HG02642 (cell line): Measurements from ENCODE around the gene RAB31.

Experiments
- ATAC-seq: cut with Tn5 transposase; IDR thresholded peaks from one replicate; pipeline ENCODE4 v1.9.1; 2021; ENCODE audit warnings: mild to moderate bottlenecking; ENCODE audit not compliant: unreplicated experiment, poor library complexity

The RAB31 gene

DNA sequence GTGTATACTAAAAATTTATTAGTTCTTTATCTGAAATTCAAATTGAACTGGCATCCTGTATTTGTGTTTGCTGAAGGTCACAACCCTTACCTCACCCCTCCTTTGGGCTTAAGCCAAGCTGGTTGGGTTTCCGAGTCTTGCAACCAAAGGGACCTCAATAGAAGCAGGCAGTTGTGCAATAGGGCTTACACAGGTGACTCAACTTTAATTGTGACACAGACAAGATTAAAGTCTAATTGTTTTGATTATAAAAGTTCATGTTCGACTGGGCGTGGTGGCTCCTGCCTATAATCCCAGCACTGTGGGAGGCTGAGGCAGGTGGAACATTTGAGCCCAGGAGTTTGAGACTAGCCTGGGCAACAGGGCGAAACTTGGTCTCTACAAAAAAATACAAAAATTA is 71.5 kb downstream of the RAB31 start:
- ATAC-seq: no peak

DNA sequence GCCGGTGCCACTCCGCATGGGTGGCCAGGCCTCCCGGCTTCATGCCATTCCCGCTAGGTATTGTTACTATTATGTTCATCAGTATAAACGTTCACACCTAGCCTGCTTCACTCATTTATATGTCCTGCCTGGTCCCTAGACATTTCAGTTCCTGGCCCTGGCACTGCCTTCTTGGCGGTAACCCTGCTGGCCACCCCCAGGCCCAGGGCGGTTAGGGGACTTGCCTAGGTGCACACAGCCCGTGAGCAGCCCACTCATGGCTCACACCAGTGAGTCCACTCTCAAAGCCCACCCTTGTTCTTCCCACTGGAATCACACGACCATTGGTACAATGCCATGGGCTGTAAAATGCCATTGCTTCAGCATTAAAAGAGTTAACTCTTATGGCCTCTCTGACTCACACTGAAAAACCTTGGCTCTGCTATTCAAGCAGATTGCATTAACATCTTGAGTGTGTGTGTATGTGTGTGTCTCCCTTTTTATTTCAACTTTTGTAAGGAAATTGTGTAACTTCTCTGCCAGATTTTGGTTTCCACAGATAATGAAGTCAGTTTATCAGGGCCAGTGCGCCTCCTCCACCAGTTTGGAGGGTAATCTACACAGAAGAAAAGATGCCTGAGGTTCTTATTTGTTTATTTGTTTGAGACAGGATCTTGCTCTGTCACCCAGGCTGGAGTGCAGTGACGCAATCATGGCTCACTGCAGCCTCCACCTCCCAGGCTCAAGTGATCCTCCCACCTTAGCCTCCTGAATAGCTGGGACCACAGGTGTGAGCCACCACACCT is 74.2 kb downstream of the RAB31 start:
- no peak for ATAC-seq

DNA sequence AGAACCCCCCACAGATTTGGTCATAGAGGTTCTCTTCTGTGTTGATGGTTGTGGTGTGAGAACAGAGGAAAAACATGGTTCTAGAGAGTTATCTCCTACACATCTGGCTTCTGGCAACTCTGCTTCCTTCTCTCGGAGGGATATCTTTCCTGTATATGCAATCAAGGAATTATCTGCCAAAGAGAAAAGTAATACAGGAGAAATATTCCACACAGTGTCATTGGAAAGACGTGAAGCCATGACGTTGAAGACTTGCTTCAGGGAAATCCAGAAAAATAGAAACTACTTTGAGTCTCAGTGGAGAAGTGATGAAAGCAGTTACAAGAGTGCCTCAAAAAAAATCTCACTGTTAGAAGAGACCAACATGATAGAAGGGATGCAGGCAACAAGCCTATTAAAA is 78.5 kb downstream of the RAB31 start:
- ATAC-seq: no peak

DNA sequence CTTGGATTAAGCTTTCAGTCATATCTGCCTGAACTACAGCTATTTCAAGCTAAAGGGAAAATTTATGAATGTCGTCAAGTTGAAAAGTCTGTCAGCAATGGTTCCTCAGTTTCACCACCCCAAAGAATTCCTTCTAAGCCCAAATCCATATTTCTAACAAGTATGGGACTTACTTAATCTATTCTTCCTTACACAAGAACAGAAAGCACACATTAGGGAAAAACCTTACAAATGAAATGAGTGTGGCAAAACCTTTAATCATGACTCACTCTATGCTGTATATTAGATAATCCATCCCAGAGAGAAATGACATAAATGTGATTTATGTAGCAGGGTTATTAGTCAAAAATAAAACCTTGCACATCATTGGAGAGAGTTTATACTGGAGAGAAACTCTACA is 78.9 kb downstream of the RAB31 start:
- ATAC-seq: no peak

DNA sequence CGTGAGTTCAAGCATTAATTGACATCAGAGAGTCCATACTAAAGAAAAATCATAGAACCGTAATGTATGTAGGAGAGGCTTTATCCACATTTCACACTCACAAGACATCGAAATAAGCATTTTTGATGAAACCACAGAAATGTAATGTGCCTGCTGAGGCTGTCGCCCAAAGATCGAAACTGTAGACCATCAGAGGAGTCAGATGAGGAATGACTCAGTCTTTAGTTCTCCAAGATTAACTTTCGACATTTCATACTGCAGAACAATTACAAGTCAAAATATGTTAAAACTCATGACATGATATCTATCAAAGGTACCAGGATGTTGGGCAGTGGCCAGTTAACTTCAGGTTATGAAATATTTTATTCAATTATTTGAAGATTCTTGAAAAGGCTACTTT is 79.6 kb downstream of the RAB31 start:
- ATAC-seq: no peak

DNA sequence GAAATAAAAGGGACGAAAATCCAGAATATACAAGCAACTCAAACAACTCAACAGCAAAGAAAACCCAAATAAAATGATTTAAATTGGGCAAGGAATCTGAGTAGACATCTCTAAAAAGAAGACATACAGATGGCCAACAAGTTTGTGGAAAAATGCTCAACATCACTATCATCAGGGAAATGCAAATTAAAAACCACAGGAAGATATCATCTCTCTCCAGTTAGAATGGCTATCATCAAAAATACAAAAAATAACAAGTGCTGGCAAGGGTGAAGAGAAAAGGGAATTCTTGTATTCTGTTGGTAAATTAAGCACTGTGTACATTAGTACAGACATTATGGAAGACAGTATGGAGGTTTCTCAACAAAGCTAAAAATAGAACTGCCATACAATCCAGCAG is 80.0 kb downstream of the RAB31 start:
- ATAC-seq: no peak

DNA sequence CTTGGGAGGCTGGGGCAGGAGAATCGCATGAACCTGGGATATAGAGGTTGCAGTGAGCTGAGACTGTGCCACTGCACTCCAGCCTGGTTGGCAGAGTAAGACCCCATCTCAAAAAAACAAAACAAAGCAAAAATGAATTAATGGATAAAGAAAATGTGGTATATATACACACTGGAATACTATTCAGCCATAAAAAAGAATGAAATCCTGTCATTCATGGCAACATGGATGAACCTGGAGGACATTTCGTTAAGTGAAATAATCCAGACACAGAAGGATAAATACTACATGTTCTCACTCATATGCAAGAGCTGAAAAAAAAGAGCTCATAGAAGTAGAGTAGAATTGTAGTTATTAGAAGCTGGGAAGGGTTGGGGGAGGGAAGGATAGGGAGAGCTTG is 80.8 kb downstream of the RAB31 start:
- ATAC-seq: no peak

DNA sequence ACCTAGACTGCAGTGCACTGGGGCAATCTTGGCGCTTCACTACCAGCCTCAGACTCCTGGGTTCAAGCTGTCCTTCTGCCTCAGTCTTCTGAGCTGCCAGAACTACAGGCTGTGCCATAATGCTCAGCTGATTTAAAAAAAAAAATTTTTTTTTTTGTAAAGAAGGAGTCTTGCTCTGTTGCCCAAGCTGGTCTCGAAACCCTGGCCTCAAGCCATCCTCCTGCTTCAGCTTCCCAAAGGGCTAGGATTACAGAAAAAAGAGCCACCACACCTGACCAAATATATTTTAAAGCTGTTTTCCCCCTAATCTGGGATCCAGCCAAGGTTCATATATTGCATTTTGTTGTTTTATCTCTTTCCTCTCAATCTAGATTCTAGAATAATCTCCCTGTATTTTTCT is 82.2 kb downstream of the RAB31 start:
- ATAC-seq: no peak

DNA sequence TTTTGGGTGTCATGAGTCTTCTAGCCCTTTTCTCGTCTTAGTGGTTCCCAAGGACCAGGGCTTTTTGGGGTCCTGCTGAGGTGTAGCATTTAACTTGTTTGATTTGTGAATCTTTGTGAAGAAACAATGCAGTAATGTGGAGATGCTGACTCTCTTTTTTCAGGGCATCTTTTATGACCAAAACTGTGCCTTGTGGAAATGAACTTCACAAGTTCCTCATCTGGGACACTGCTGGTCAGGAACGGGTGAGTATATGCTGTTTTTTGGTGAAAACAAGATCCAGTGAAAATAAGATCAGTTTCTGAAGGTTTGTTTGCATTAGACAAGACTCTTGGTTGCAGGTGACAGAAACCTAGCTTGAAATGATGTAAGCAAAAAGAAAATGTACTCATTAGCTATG is 83.9 kb downstream of the RAB31 start:
- no peak for ATAC-seq

DNA sequence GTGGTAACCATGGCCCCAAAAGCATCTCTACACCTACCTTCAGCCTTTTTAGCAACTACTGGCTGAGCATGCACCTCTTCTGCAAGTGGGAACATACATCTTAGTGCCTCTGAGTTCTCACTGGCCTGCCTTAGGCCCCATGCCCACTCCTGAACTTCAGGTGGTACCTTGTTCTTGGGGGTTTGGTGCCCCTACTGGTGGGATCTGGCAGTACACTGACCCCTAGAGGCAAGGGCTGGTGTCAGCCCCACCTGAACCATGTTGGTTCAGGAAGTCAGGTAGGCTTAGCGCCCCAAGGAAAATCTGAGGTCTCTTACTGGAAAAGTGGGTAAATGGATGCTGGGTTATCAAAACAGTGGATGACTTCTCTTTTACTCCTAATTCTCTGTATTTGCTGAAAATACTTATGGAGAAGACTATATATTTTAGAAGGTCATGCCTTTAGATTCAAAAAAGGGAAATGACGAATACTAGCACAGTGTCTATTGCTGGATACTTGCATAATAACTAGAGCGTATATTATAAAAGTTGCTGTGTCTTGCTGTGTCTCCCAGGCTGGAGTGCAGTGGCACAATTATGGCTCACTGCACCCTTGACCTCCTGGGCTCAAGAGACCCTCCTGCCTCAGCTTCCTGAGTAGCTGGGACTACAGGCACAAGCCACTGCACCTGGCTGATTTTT is 84.6 kb downstream of the RAB31 start:
- no peak for ATAC-seq

DNA sequence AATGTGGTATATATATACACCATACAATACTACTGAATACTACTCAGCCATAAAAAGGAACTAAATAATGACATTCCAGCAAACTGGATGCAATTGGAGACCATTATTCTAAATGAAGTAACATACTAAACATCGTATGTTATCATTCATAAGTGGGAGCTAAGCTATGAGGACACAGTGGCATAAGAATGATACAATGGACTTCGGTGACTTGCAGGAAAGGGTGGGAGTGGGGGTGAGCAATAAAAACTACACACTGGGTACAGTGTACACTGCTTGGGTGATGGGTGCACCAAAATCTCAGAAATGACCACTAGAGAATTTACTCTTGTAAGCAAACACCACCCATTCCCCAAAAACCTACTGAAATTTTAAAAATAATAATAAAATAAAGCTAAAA is 87.9 kb downstream of the RAB31 start:
- ATAC-seq: no peak

DNA sequence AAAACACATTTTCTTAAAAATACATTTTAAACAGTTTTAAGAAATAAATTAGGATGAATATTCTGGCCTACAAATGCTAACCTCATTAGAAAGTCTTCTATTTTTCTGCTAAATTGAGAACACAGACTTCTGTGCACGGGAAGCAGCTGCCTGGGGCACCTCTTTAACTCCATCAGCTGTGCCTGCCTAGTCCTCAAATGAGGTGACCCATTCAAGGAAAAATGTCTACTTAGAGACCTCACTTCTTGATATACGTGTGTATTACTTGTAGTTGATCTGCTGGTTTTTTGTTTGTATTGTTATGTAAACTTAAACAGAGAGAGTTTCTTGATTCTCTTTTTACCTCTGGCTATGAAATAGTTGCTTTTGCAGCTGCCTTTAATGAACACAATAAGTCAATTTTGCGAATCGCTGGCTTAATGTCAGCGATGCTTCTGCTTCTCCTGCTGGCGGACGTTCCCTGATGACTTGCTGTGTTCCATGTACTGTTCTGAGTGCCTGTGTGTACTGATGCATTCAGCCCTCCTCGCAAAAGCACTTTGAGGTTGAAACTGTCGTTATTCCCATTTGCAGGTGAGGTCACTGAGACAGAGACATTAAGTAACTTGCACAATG is 88.9 kb downstream of the RAB31 start:
- ATAC-seq: no peak

DNA sequence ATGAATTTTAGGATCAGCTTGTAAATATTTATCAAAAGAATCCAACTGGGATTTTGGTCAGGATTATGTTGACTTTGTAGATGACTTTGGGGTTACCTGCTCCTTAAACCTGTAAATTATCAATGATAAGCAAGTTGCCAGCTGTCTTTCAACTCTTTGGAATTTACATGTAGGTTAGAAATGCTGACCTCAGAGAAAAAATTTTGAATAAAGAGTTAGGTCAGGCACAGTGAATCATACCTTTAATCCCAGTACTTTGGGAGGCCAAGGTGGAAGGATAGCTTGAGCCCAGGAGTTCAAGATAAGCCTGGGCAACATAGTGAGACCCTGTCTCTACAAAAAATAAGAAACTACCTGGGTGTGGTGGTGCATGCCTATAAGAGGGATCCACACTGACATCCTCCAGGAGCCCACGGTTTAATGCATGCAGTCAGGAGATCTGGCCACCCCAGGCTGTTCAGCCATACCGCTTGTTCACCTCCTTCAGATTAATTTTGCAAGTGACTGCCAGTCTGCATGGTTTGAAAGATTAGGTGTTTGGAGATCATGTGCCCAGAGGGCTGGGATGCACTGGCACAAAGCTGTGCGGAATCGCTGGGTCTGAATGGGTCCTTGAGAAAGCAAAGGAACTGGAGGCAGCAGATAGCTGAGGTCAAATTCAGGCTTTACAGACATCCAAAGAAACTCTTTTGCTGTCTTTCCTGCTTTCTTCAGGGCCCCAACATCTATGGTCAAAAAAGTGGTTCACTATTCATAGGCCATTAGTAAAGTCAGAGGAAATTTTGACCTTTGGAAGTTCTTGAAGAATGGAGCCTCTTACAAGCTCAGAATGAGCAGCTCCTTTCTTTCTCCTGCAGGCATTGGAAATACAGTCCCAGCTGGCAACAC is 94.3 kb downstream of the RAB31 start:
- ATAC-seq: no peak

DNA sequence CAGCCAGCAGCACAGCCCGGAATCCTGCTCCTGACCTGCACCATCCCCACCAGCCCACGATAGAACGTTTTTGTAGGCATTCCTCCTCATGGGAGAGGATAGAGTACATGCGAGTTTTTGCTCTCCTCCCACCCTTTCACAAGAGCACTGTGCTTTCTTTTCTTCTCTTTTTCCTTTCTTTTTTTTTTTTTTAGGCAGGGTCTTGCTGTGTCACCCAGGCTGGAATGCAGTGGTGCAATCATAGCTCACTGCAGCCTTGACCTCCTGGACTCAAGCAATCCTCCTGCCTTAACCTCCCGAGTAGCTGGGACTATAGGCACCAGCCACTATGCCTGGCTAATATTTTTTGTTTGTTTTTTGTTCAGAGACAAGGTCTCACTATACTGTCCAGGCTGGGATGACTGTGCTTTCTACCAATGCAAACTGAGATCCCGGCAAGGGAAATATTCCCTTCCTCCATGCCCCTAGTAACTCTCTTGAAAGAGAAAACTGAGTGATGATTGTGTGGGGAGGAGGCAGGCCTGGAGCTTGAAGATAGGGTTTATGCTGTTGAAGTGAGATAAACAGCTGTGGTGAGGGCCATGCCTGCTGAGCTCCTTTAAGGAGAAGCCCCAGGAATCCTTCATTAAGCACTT is 95.1 kb downstream of the RAB31 start:
- no peak for ATAC-seq

DNA sequence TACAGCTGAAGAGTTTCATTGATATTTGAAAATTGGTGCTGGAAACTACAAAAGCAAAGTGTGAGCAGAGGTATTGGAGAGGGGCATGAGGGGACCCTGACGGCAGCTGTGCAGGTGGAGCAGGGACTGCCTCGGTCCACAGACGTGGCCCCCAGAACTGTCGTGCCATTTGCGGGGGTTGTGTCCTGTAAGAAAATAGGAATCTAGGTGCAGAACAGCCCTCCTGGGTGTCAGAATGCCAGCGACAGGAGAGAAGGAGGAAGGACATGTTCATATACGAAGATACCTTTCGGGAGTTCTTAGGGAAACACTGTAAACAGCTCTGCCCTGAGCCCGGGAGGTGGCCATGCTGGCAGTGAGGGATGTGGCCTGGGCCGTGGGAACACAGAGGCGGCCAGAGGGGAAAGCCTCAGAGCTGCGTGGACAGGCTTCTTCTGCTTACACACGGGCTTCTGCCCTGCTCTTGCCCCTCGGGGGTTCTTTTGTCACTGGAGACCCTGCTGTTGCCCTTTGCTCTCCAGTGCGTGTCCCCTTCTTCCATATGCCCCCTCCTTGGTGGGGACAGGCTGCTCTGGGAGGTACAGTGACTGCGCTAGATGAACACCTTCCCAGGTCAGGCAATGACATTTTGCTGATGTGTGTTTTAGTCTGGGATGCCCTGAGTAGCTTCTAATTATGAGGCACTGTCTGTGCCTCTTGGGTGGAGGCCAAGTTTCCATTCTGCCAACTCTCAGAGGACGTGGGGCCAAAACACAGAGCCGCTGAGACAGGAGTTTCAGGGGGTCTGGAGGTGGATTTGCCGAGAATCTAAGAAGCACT is 95.8 kb downstream of the RAB31 start:
- ATAC-seq: no peak

DNA sequence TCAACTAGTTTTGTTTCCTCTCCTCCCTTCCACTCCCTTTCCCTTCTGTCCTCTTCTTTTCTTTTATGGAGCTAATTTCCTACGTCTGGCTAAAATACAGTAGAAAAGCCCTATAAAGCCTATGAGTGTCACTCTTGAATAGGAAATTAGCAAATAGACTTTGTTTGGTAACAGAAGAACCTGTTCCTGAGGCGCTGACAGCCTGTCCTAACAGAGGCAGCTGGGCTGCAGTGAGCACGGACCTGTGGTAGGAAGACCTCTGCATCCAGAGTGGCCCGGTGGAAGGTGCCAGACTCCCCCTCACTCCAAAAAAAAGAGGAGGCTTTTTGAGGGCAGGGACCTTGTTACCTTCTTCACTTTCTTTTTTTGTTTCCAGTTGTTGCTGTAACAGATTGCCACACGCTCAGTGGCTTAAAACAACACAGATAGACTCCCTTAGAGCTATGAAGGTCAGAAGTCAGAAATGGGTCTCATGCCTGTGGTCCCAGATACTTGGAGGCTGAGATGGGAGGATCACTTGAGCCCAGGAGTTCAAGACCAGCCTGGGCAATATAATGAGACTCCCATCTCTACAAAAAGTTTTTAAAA is 96.5 kb downstream of the RAB31 start:
- no peak for ATAC-seq

DNA sequence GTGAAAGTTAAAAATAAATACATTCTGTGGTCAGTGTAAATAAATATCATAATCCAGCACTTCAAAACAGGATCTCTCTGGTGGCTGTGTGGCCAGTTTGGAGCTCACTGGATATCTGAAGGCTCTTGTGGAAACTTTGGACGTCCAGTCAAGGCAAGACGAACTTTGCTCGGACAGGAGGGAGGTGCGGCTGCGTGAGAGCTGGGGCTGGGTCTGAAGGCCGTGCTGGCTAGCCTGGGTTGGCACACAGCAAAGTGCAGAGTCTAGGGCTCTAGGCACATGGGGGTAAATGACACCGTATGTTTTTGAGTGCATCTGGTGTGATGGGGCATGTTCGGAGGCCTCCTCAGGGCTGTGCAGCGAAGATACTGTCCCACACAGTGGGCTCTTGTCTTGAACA is 98.8 kb downstream of the RAB31 start:
- no peak for ATAC-seq

DNA sequence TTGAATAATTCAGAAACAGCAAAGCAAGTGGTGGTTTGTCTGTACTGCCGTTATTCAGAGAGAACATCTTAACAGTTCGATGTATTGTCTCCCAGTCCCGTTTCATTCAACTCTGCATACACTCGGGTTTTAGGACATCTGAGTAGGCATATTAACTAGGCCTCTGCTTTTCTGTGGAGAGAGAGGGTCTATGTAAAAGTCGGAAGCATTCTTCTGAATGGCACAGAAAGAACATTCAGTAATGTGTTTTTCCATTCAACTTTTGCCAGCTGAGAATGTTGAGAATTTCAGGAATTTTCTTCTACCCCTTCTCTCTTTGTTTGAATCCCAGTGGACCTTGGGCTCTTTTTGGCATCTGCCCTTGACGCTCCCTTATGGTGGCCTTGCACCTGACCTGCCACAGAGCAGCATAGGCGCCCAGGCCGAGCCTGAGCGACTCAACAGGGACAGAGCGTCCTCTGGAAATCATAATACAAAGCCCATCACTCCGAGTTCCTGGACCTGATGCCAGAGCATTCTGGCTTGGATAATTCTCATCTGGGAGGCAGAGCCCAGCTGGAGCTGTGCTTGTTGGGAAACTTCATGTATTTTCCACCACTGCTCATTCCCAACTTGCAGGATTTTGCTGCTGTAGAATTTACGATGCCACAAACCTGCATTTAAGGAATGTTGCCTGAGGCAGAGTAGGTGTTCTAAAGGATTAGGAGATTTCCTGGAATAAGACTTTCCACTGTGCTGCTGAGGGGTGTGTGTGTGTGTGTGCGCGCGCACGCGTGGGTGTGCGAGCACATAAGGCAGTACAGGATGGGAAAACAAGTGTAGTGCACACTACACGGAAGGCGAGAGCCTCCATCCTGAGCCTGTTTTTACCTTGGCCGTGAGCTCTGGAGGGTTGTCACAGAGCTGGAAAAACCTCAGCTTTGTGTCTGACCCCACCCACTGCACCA is 100.5 kb downstream of the RAB31 start:
- no peak for ATAC-seq
